Adrenal gland (tissue), 12 donors: ENCODE results near the gene CACHD1. TPM values are rescaled to one million over a fixed set of nuclear protein-coding genes. Genes with fewer than 3 reads are reported as not detected.

Experiments
- DNase-seq, 7 donors: peaks; one replicate each; pipeline ENCODE4 v3.0.0-alpha.2; 2019 to 2020
- H3K27ac ChIP-seq, 5 donors: fragments of 200-600 bp; sonication (generic) in 4 of 5; 1 replicate in 3 of 5; 2 replicates in 2 of 5; pipeline versions ENCODE4 v1.5.1 to v1.8.0; 2016 to 2020; ENCODE audit warnings: mild to moderate bottlenecking in 1 of 5
- H3K27me3 ChIP-seq: fragments of 200-600 bp; 2 replicates; pipeline ENCODE4 v1.8.0; 2021
- H3K36me3 ChIP-seq, 2 donors: fragments of 200-600 bp; replicated peaks in 1 of 2; 1 replicate in 1 of 2; 2 replicates in 1 of 2; pipeline versions ENCODE4 v1.5.1 to v1.8.0; 2018 to 2022
- H3K4me1 ChIP-seq, 2 donors: fragments of 200-600 bp; replicated peaks in 1 of 2; 1 replicate in 1 of 2; 2 replicates in 1 of 2; pipeline versions ENCODE4 v1.5.1 to v1.8.0; 2018 to 2021
- H3K4me3 ChIP-seq, 4 donors: fragments of 200-600 bp; sonication (generic) in 3 of 4; one replicate each; pipeline ENCODE4 v1.5.1; 2016 to 2018
- H3K9me3 ChIP-seq, 3 donors: fragments of 200-600 bp; sonication (generic) in 1 of 3; replicated peaks in 1 of 3; 1 replicate in 2 of 3; 2 replicates in 1 of 3; pipeline versions ENCODE4 v1.5.1 to v1.8.0; 2016 to 2021
- POLR2A ChIP-seq, 2 donors: fragments of 450-650 bp; IDR thresholded peaks; one replicate each; pipeline ENCODE4 v1.6.1; 2017; ENCODE audit warnings: antibody characterized with exemption in 2 of 2, mild to moderate bottlenecking in 2 of 2, moderate library complexity in 1 of 2
- WGBS, 4 donors: extraction: QIAGEN DNeasy Blood & Tissue Kit in 2 of 4; methylation state at CpG; one replicate each; pipeline versions ENCODE4 v1.1.5 to v1.1.7; 2013 to 2017; 5-methylcytosine and 5-hydroxymethylcytosine counted together
- intact Hi-C, 2 donors: fragments of 100-400 bp; cut with DNase I; formaldehyde crosslinking; loops; one replicate each; pipeline versions ENCODE4 v1.14.1 to v1.15.0; 2022 to 2023
- polyA plus RNA-seq, 3 donors: library from polyadenylated mRNA; stranded (reverse); fragments of 200-250 nt in 2 of 3; fragments of 350-450 nt in 1 of 3; fragmentation: Illumina TruSeq in 1 of 3; extraction: RNeasy Lipid Tissue Mini Kit (QIAGEN cat#74804) in 1 of 3; gene quantifications; one replicate each; pipeline ENCODE4 v1.2.3, GENCODE V29; 2013 to 2014
- total RNA-seq, 9 donors: library from RNA; depleted of rRNA in 4 of 9; stranded (reverse); fragments of >200 nt in 4 of 9; fragments of 120-200 nt in 1 of 9; fragmentation: NEBNext Ultra II Directional in 1 of 9; extraction: Animal tissue kit (Norgen Biotek cat#: 25700) in 1 of 9; gene quantifications; one replicate each; pipeline versions ENCODE4 v1.1.0 to v1.2.4, GENCODE V29; 2013 to 2023
- TF ChIP-seq, protein P1 (sequence below), 6 experiments: fragments of 450-650 bp in 4 of 6; fragments of 200-600 bp in 2 of 6; sonication (generic) in 1 of 6; IDR thresholded peaks; 1 replicate in 5 of 6; 2 replicates in 1 of 6; pipeline versions ENCODE4 v1.5.1 to v1.8.0; 2016 to 2021; ENCODE audit warnings: antibody characterized with exemption in 6 of 6, mild to moderate bottlenecking in 2 of 6, moderate library complexity in 1 of 6
- donor health status: healthy with polysubstance abuse.
- donor health status: Bipolar disorder and iron deficiency.
- donor health status: DM: yes; HTN: yes; CAD: no.
- donor health status: DM: no; HTN: no; CAD: no.
- donor health status: DM: no; HTN: no; CAD: no.
- donor health status: DM: yes; HTN: yes; CAD: no.

The CACHD1 gene
- total and polyA plus RNA-seq, 12 donors = 14.8 to 43.1 (median 24.0) TPM

- no peaks in the 10 kb centered on the region for H3K9me3 ChIP-seq
- TF ChIP-seq, protein P1, sequence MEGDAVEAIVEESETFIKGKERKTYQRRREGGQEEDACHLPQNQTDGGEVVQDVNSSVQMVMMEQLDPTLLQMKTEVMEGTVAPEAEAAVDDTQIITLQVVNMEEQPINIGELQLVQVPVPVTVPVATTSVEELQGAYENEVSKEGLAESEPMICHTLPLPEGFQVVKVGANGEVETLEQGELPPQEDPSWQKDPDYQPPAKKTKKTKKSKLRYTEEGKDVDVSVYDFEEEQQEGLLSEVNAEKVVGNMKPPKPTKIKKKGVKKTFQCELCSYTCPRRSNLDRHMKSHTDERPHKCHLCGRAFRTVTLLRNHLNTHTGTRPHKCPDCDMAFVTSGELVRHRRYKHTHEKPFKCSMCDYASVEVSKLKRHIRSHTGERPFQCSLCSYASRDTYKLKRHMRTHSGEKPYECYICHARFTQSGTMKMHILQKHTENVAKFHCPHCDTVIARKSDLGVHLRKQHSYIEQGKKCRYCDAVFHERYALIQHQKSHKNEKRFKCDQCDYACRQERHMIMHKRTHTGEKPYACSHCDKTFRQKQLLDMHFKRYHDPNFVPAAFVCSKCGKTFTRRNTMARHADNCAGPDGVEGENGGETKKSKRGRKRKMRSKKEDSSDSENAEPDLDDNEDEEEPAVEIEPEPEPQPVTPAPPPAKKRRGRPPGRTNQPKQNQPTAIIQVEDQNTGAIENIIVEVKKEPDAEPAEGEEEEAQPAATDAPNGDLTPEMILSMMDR (IDR thresholded peaks at IDR 0.05) = no peak
- no peak for TF ChIP-seq POLR2A (IDR thresholded peaks at IDR 0.05)
- 54 to 60% (median 60%) methylated on average over 2 of the region's 2 CpGs for WGBS, 4 donors
- H3K4me3 ChIP-seq = peak overlapping the region in 1 of 4 donors; percentile 33
- H3K36me3 ChIP-seq = no peaks in the 10 kb centered on the region
- intact Hi-C loops = no loop called here
- H3K27ac ChIP-seq = peak overlapping the region in 4 of 5 donors; percentile 3 to 61 (median 42)
- no peaks in the 10 kb centered on the region for H3K27me3 ChIP-seq
- peaks cover 10 to 48% of the 10 kb centered on the region in 2 donors for H3K4me1 ChIP-seq
- DNase-seq = peak; percentile 79 to 95 (median 91)
Measured at GRCh38 chr1:64539781-64540218, 69.9 kb downstream of the CACHD1 start.

- H3K27ac ChIP-seq = peak overlapping the region in 3 of 5 donors; percentile 53 to 61 (median 56)
- peaks cover 10 to 48% of the 10 kb centered on the region in 2 donors for H3K4me1 ChIP-seq
- intact Hi-C loops = no loop called here
- no peak for DNase-seq
- TF ChIP-seq, protein P1 (IDR thresholded peaks at IDR 0.05) = no peak
- TF ChIP-seq POLR2A (IDR thresholded peaks at IDR 0.05) = no peak
- H3K4me3 ChIP-seq = peak overlapping the region in 1 of 4 donors; percentile 33
- no peaks in the 10 kb centered on the region for H3K9me3 ChIP-seq
- no peaks in the 10 kb centered on the region for H3K27me3 ChIP-seq
- 47 to 57% (median 51%) methylated on average over 6 of the region's 6 CpGs for WGBS, 4 donors
- no peaks in the 10 kb centered on the region for H3K36me3 ChIP-seq
Measured at GRCh38 chr1:64540265-64540791, 70.4 kb downstream of the CACHD1 start.

DNA sequence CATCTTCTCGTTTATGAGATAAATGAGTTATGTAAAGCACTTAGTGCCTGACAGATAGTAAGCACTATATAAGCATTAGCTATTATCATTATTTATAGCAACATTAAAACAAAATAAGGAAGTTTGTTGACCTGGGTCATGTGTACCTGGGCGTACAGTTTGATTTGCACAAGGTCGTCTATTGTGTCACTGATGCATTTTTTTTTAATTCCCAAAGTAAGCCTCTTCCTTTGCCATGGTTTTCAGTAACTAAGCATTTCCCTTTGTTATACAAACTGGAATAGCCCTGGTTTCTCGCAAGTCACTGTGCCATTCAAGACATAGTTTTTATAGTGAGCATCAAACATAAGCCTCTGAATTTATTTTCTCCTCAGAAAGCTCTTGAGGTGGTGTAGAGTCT lies 72.2 kb downstream of the CACHD1 start:
- TF ChIP-seq, protein P1 (IDR thresholded peaks at IDR 0.05) = no peak
- TF ChIP-seq POLR2A (IDR thresholded peaks at IDR 0.05) = no peak
- H3K9me3 ChIP-seq = no peaks in the 10 kb centered on the region
- H3K36me3 ChIP-seq = no peaks in the 10 kb centered on the region
- 53 to 57% (median 56%) methylated on average over 4 of the region's 4 CpGs for WGBS, 4 donors
- DNase-seq = no peak
- intact Hi-C loops = no loop called here
- no peak overlapping the region for H3K4me3 ChIP-seq
- H3K27me3 ChIP-seq = no peaks in the 10 kb centered on the region
- H3K27ac ChIP-seq = no peak overlapping the region
- H3K4me1 ChIP-seq = peaks cover 10 to 49% of the 10 kb centered on the region in 2 donors

DNA sequence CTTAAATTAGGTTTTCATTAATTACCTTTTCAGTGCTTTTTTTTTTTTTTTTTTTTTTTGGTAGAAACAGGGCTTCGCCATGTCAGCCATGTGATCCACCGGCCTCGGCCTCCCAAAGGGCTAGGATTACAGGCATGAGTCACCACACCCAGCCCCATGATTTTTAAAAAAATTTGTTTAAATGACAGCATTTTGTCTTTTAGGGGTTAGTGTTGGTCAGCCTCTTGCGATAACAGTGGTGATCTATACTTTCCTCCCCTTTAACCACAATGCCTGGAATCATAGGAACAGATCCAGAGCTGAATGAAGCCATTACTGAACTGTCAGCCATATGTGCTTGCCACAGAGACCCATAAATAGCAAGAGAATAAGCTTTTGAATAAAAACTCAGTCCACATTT lies 73.9 kb downstream of the CACHD1 start:
- H3K4me3 ChIP-seq = no peak overlapping the region
- H3K4me1 ChIP-seq = peaks cover 10 to 45% of the 10 kb centered on the region in 2 donors
- peak overlapping the region in 3 of 5 donors; percentile 23 to 62 (median 34) for H3K27ac ChIP-seq
- 44 to 63% (median 53%) methylated on average over 4 of the region's 4 CpGs for WGBS, 4 donors
- H3K9me3 ChIP-seq = no peaks in the 10 kb centered on the region
- TF ChIP-seq, protein P1 (IDR thresholded peaks at IDR 0.05) = no peak
- TF ChIP-seq POLR2A (IDR thresholded peaks at IDR 0.05) = no peak
- H3K36me3 ChIP-seq = no peaks in the 10 kb centered on the region
- intact Hi-C loops = no loop called here
- no peaks in the 10 kb centered on the region for H3K27me3 ChIP-seq
- peak in 6 of 7 donors; percentile 30 to 65 (median 50) for DNase-seq
